Measurements from ENCODE around the gene HTT. TPM values are rescaled to one million over a fixed set of nuclear protein-coding genes. Genes with fewer than 3 reads are reported as not detected.

The HTT gene
- total and polyA plus RNA-seq, 4 donors, result 5.1 to 82.7 (median 41.1) TPM

Other genes starting within 250 kb of the HTT start
- gene ADD1, start 230.8 kb upstream of the HTT start, total RNA-seq, result 100 to 1,000 TPM; 305 to 351 TPM
- gene ADD1, start 230.8 kb upstream of the HTT start, polyA plus RNA-seq, result 100 to 1,000 TPM in 1 of 2 donors, 10 to 100 TPM in 1; 98.3 to 263 TPM
- 10 to 100 TPM; 15.0 to 15.5 TPM for gene NOP14, start 111.3 kb upstream of the HTT start, total RNA-seq
- gene NOP14, start 111.3 kb upstream of the HTT start, polyA plus RNA-seq, result 1 to 10 TPM; 8.0 to 8.5 TPM
- gene GRK4, start 111.1 kb upstream of the HTT start, total RNA-seq, result 10 to 100 TPM in 1 of 2 donors, 1 to 10 TPM in 1; 3.6 to 10.3 TPM
- gene GRK4, start 111.1 kb upstream of the HTT start, polyA plus RNA-seq, result 10 to 100 TPM in 1 of 2 donors, 1 to 10 TPM in 1; 4.1 to 10.8 TPM
- gene HTT-AS, start 143 bp upstream of the HTT start, total RNA-seq, result not detected
- gene HTT-AS, start 143 bp upstream of the HTT start, polyA plus RNA-seq, result not detected
- 1 to 10 TPM; 1.9 to 3.5 TPM for gene MSANTD1, start 174.5 kb downstream of the HTT start, total RNA-seq
- gene MSANTD1, start 174.5 kb downstream of the HTT start, polyA plus RNA-seq, result under 1 TPM in 1 of 2 donors, not detected in 1; 0.33 TPM
- gene RGS12, start 218.3 kb downstream of the HTT start, total RNA-seq, result 10 to 100 TPM; 23.9 to 40.4 TPM
- gene RGS12, start 218.3 kb downstream of the HTT start, polyA plus RNA-seq, result 10 to 100 TPM; 10.3 to 28.2 TPM

Measured in aorta (tissue), 4 donors.